GM19455 (cell line): Measurements from ENCODE around the gene PMFBP1.

ENCODE experiments used
- ATAC-seq: cut with Tn5 transposase; IDR thresholded peaks from one replicate; pipeline ENCODE4 v1.9.1; 2021; ENCODE audit not compliant: unreplicated experiment

Gene PMFBP1

GRCh38 chr16:72134507-72134906 lies 37.4 kb downstream of the PMFBP1 start:
- no peak for ATAC-seq

GRCh38 chr16:72132726-72133125 lies 39.2 kb downstream of the PMFBP1 start:
- ATAC-seq = no peak

- no peak for ATAC-seq
Observed at GRCh38 chr16:72131036-72131435, 40.9 kb downstream of the PMFBP1 start.

GRCh38 chr16:72129976-72130656 lies 41.8 kb downstream of the PMFBP1 start:
- ATAC-seq = no peak

- no peak for ATAC-seq
Observed at GRCh38 chr16:72128701-72129100, 43.3 kb downstream of the PMFBP1 start.

- ATAC-seq = no peak
Observed at GRCh38 chr16:72126429-72126765, 45.6 kb downstream of the PMFBP1 start.

- ATAC-seq = no peak
Observed at GRCh38 chr16:72125635-72126428, 46.1 kb downstream of the PMFBP1 start.

- ATAC-seq = no peak
Observed at GRCh38 chr16:72124761-72125634, 47.0 kb downstream of the PMFBP1 start.

- ATAC-seq = no peak
Observed at GRCh38 chr16:72124148-72124547, 47.8 kb downstream of the PMFBP1 start.

GRCh38 chr16:72123426-72123825 lies 48.5 kb downstream of the PMFBP1 start:
- no peak for ATAC-seq

- no peak for ATAC-seq
Observed at GRCh38 chr16:72122916-72123315, 49.0 kb downstream of the PMFBP1 start.

- ATAC-seq = no peak
Observed at GRCh38 chr16:72122308-72122707, 49.6 kb downstream of the PMFBP1 start.

- no peak for ATAC-seq
Observed at GRCh38 chr16:72120026-72120425, 51.9 kb downstream of the PMFBP1 start.

GRCh38 chr16:72113616-72113945 lies 58.4 kb downstream of the PMFBP1 start:
- no peak for ATAC-seq

GRCh38 chr16:72112906-72113615 lies 58.9 kb downstream of the PMFBP1 start:
- ATAC-seq = no peak

- no peak for ATAC-seq
Observed at GRCh38 chr16:72112452-72112792, 59.5 kb downstream of the PMFBP1 start.

- ATAC-seq = no peak
Observed at GRCh38 chr16:72111657-72112451, 60.1 kb downstream of the PMFBP1 start.

GRCh38 chr16:72110662-72111615 lies 61.0 kb downstream of the PMFBP1 start:
- ATAC-seq = no peak

GRCh38 chr16:72109966-72110530 lies 61.9 kb downstream of the PMFBP1 start:
- ATAC-seq = no peak
